Measurements from ENCODE around the gene MAGEA9.
"Not testable (repeated sequence)": the region's sequence is repeated elsewhere in the genome, so short reads cannot be mapped to it uniquely, and the experiment has no call there.

MAGEA9 gene

GRCh38 chrX:149807747-149808458 lies 26.2 kb downstream of the MAGEA9 start:
- no peak for DNase-seq (ENCODE audit: low read depth in 2 of 2)

- DNase-seq (ENCODE audit: low read depth in 2 of 2), result no peak
These were observed 36.9 kb downstream of the MAGEA9 start for GRCh38 chrX:149818652-149819051.

GRCh38 chrX:149819371-149819770 lies 37.6 kb downstream of the MAGEA9 start:
- DNase-seq (ENCODE audit: low read depth in 2 of 2), result no peak

GRCh38 chrX:149825424-149825823 lies 43.7 kb downstream of the MAGEA9 start:
- peak in 1 of 2 donors; percentile 7 for DNase-seq (ENCODE audit: low read depth in 2 of 2)

GRCh38 chrX:149827254-149827653 lies 45.5 kb downstream of the MAGEA9 start:
- DNase-seq (ENCODE audit: low read depth in 2 of 2), result no peak

- peak; percentile 3 to 24 for DNase-seq (ENCODE audit: low read depth in 2 of 2)
These were observed 48.0 kb downstream of the MAGEA9 start for GRCh38 chrX:149829751-149830191.

GRCh38 chrX:149830192-149830873 lies 48.6 kb downstream of the MAGEA9 start:
- DNase-seq (ENCODE audit: low read depth in 2 of 2), result no peak

- DNase-seq (ENCODE audit: low read depth in 2 of 2), result no peak
These were observed 49.7 kb downstream of the MAGEA9 start for GRCh38 chrX:149831473-149831872.

GRCh38 chrX:149836728-149837127 lies 55.0 kb downstream of the MAGEA9 start:
- DNase-seq (ENCODE audit: low read depth in 2 of 2), result not testable (repeated sequence)

GRCh38 chrX:149837167-149837566 lies 55.4 kb downstream of the MAGEA9 start:
- DNase-seq (ENCODE audit: low read depth in 2 of 2), result no peak

Measured in activated CD8-positive, alpha-beta memory T cell treated with anti-CD3 and anti-CD28 coated beads for 4 hours (primary cell).